Right cardiac atrium (tissue), 5 donors: ENCODE results near the gene AMBRA1. TPM values are rescaled to one million over a fixed set of nuclear protein-coding genes. Genes with fewer than 3 reads are reported as not detected.
A peak's percentile ranks its signal among the peaks of the same experiment; 100 is the strongest.
"Not testable (repeated sequence)": the region's sequence is repeated elsewhere in the genome, so short reads cannot be mapped to it uniquely, and the experiment has no call there.

ENCODE experiments used
- ATAC-seq, 2 donors: fragments of 200-7000 bp; cut with Tn5 transposase; one replicate each; pipeline versions ENCODE4 v1.8.0 to v1.9.1; 2020; ENCODE audit warnings: moderate library complexity in 2 of 2, mild to moderate bottlenecking in 1 of 2
- DNase-seq, 3 donors: peaks; one replicate each; pipeline ENCODE4 v3.0.0-alpha.2; 2020
- H3K27ac ChIP-seq: one replicate; pipeline ENCODE4 v1.5.1; 2013; ENCODE audit warnings: mild to moderate bottlenecking, low read length, control low read depth, moderate library complexity
- H3K27me3 ChIP-seq: one replicate; pipeline ENCODE4 v1.6.1; 2013; ENCODE audit not compliant: control insufficient read depth, insufficient read depth
- H3K4me1 ChIP-seq: one replicate; pipeline ENCODE4 v1.6.1; 2013; ENCODE audit warnings: low read length; ENCODE audit not compliant: control insufficient read depth, insufficient read depth
- H3K4me3 ChIP-seq: one replicate; pipeline ENCODE4 v1.5.1; 2013; ENCODE audit warnings: low read length, control low read depth
- H3K9me3 ChIP-seq: one replicate; pipeline ENCODE4 v1.6.1; 2013; ENCODE audit warnings: low read length; ENCODE audit not compliant: control insufficient read depth
- WGBS: extraction: QIAGEN DNeasy Blood & Tissue Kit; methylation state at CpG from one replicate; pipeline ENCODE4 v1.1.7; 2013; 5-methylcytosine and 5-hydroxymethylcytosine counted together
- intact Hi-C, 4 donors: fragments of 100-400 bp; cut with DNase I; formaldehyde crosslinking; loops; one replicate each; pipeline versions ENCODE4 v1.11.0 to v1.14.0; 2022 to 2023
- polyA plus RNA-seq: library from polyadenylated mRNA; stranded (reverse); fragments of 200-250 nt; gene quantifications from one replicate; pipeline ENCODE4 v1.2.3, GENCODE V29; 2013
- total RNA-seq, 4 donors: library from RNA; stranded (reverse); fragmentation: NEBNext Ultra II Directional; extraction: Animal tissue kit (Norgen Biotek cat#: 25700); gene quantifications; one replicate each; pipeline ENCODE4 v1.2.1, GENCODE V29; 2021
- donor health status: healthy with polysubstance abuse.
- donor health status: DM: no; HTN: yes; CAD: no.
- donor health status: DM: no; HTN: no; CAD: no.
- donor health status: DM: no; HTN: yes; CAD: no; lungs with severe emphysema.
- donor health status: DM: yes; HTN: yes; CAD: no.

AMBRA1 gene
- total and polyA plus RNA-seq, 5 donors, result 8.1 to 23.6 (median 19.5) TPM

GRCh38 chr11:46371262-46371661, 222.6 kb downstream of the AMBRA1 start:
- H3K27me3 ChIP-seq, H3K4me3 ChIP-seq, ATAC-seq, H3K9me3 ChIP-seq, H3K27ac ChIP-seq, H3K4me1 ChIP-seq, intact Hi-C loops: not testable (repeated sequence)
- 97% methylated on average over 19 of the region's 19 CpGs for WGBS
- peak in 1 of 3 donors; percentile 59 for DNase-seq

GRCh38 chr11:46370253-46370652, 223.6 kb downstream of the AMBRA1 start:
- DNase-seq (peak in 1 of 3 donors; percentile 49), ATAC-seq (no peak)
- no peaks in the 10 kb centered on the region for H3K9me3 ChIP-seq
- 88% methylated on average over 13 of the region's 13 CpGs for WGBS
- H3K4me3 ChIP-seq, result no peak overlapping the region
- no peaks in the 10 kb centered on the region for H3K4me1 ChIP-seq
- no peak overlapping the region for H3K27ac ChIP-seq
- no peaks in the 10 kb centered on the region for H3K27me3 ChIP-seq
- intact Hi-C loops, result no loop called here

- no peak overlapping the region for H3K4me3 ChIP-seq
- H3K27ac ChIP-seq, result no peak overlapping the region
- H3K4me1 ChIP-seq, result peaks cover 4% of the 10 kb centered on the region
- intact Hi-C loops, result no loop called here
- ATAC-seq, result peak; percentile 39 to 45
- 65% methylated on average over 25 of the region's 25 CpGs for WGBS
- DNase-seq, result peak in 2 of 3 donors; percentile 59 to 76
- H3K27me3 ChIP-seq, result no peaks in the 10 kb centered on the region
- no peaks in the 10 kb centered on the region for H3K9me3 ChIP-seq
Measured at GRCh38 chr11:46369458-46370152, 224.2 kb downstream of the AMBRA1 start.

- Histone ChIP-seq H3K4me1 (peaks cover 6% of the 10 kb centered on the region), H3K9me3 (no peaks in the 10 kb centered on the region), H3K4me3 (no peak overlapping the region), H3K27ac (no peak overlapping the region), H3K27me3 (no peaks in the 10 kb centered on the region)
- no peak for ATAC-seq
- intact Hi-C loops, result no loop called here
- no peak for DNase-seq
- WGBS, result 67% methylated on average over 12 of the region's 12 CpGs
Measured at GRCh38 chr11:46367916-46368267, 225.9 kb downstream of the AMBRA1 start.

GRCh38 chr11:46367244-46367915, 226.4 kb downstream of the AMBRA1 start:
- peak overlapping the region; percentile 11 for H3K27ac ChIP-seq

GRCh38 chr11:46366661-46367161, 227.1 kb downstream of the AMBRA1 start:
- Histone ChIP-seq H3K27ac (no peak overlapping the region), H3K4me3 (no peak overlapping the region), H3K27me3 (no peaks in the 10 kb centered on the region), H3K9me3 (no peaks in the 10 kb centered on the region), H3K4me1 (peaks cover 10% of the 10 kb centered on the region)
- DNase-seq (peak in 1 of 3 donors; percentile 50), ATAC-seq (no peak)
- intact Hi-C loops, result no loop called here
- WGBS, result 91% methylated on average over 31 of the region's 31 CpGs

More at GRCh38 chr11:46367244-46367915, 226.4 kb downstream of the AMBRA1 start:
- peaks cover 10% of the 10 kb centered on the region for H3K4me1 ChIP-seq
- H3K4me3 ChIP-seq, result no peak overlapping the region
- 17% methylated on average over 32 of the region's 32 CpGs for WGBS
- H3K27me3 ChIP-seq, result no peaks in the 10 kb centered on the region
- H3K9me3 ChIP-seq, result no peaks in the 10 kb centered on the region
- ATAC-seq, result peak; percentile 43 to 44
- intact Hi-C loops, result no loop called here
- DNase-seq, result peak; percentile 64 to 92 (median 91)

- 87% methylated on average over 22 of the region's 22 CpGs for WGBS
- DNase-seq, result peak in 1 of 3 donors; percentile 61
- Histone ChIP-seq H3K27me3 (no peaks in the 10 kb centered on the region), H3K27ac (no peak overlapping the region), H3K4me1 (peaks cover 10% of the 10 kb centered on the region), H3K4me3 (no peak overlapping the region), H3K9me3 (no peaks in the 10 kb centered on the region)
- intact Hi-C loops, result no loop called here
- ATAC-seq, result no peak
Measured at GRCh38 chr11:46366260-46366659, 227.6 kb downstream of the AMBRA1 start.

- Histone ChIP-seq H3K27me3 (no peaks in the 10 kb centered on the region), H3K27ac (peak overlapping the region; percentile 60), H3K9me3 (no peaks in the 10 kb centered on the region), H3K4me1 (peaks cover 10% of the 10 kb centered on the region), H3K4me3 (no peak overlapping the region)
- DNase-seq (peak in 1 of 3 donors; percentile 46), ATAC-seq (no peak)
- intact Hi-C loops, result no loop called here
- 77% methylated on average over 3 of the region's 3 CpGs for WGBS
Measured at GRCh38 chr11:46364791-46365190, 229.0 kb downstream of the AMBRA1 start.

- H3K4me3 ChIP-seq, result no peak overlapping the region
Measured at GRCh38 chr11:46364056-46364455, 229.8 kb downstream of the AMBRA1 start.

GRCh38 chr11:46363455-46364005, 230.3 kb downstream of the AMBRA1 start:
- intact Hi-C loops, result no loop called here
- Histone ChIP-seq H3K9me3 (no peaks in the 10 kb centered on the region), H3K4me1 (peaks cover 10% of the 10 kb centered on the region), H3K27ac (peak overlapping the region; percentile 83), H3K27me3 (no peaks in the 10 kb centered on the region), H3K4me3 (no peak overlapping the region)
- DNase-seq (peak; percentile 72 to 89 (median 79)), ATAC-seq (peak; percentile 54 to 68)
- WGBS, result 41% methylated on average over 21 of the region's 21 CpGs

More at GRCh38 chr11:46364056-46364455, 229.8 kb downstream of the AMBRA1 start:
- WGBS, result 77% methylated on average over 9 of the region's 9 CpGs
- ATAC-seq (no peak), DNase-seq (peak in 1 of 3 donors; percentile 30)
- intact Hi-C loops, result no loop called here
- Histone ChIP-seq H3K27me3 (no peaks in the 10 kb centered on the region), H3K9me3 (no peaks in the 10 kb centered on the region), H3K27ac (peak overlapping the region; percentile 70), H3K4me1 (peaks cover 10% of the 10 kb centered on the region)

GRCh38 chr11:46363031-46363407, 230.8 kb downstream of the AMBRA1 start:
- WGBS, result 33% methylated on average over 9 of the region's 9 CpGs
- no peaks in the 10 kb centered on the region for H3K27me3 ChIP-seq
- no peak overlapping the region for H3K4me3 ChIP-seq
- peak; percentile 63 to 80 for ATAC-seq
- H3K27ac ChIP-seq, result peak overlapping the region; percentile 83
- H3K9me3 ChIP-seq, result no peaks in the 10 kb centered on the region
- intact Hi-C loops, result no loop called here
- DNase-seq, result peak; percentile 72 to 87 (median 86)
- peaks cover 10% of the 10 kb centered on the region for H3K4me1 ChIP-seq
